ENCODE data around the gene DROSHA.
"Not testable (repeated sequence)": the region's sequence is repeated elsewhere in the genome, so short reads cannot be mapped to it uniquely, and the experiment has no call there.

The DROSHA gene

DNA sequence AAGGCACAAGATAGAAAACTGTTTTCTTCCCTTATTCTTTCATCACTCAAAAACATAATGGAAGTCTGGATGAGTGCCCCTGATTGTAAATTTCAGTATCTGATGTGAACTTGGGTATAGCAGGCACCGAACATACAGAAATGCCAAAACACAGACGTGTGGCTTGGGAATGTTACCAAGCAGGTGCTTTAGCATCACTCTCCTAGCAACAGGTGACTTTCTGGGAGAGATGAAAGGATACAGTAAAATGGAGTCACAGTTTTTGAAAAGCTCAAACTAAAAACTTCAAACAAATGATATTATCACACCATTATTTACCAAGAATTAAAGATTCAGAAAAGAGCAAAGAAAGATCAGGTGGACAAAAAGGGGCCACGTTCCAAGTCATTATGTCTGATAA, 130.2 kb downstream of the DROSHA start:
- Histone ChIP-seq H3K4me3 (ENCODE audit: insufficient read depth in 1 of 2, low read depth in 1 of 2, low read length in 2 of 2) (no peak overlapping the region), H3K79me1 (replicated peaks; ENCODE audit: low read length, poor library complexity, severe bottlenecking) (peaks cover 4% of the 10 kb centered on the region), H4K91ac (ENCODE audit: low read length) (no peak overlapping the region), H2AFZ (ENCODE audit: low read depth, low read length) (no peak overlapping the region), H4K8ac (ENCODE audit: low read length) (no peak overlapping the region), H3K36me3 (ENCODE audit: control insufficient read depth in 1 of 2, insufficient read depth in 2 of 2, low read depth in 1 of 2, low read length in 2 of 2) (peaks cover 9 to 44% of the 10 kb centered on the region in 2 experiments), H3K27ac (ENCODE audit: low read length, poor library complexity, severe bottlenecking) (no peak overlapping the region), H3K9ac (ENCODE audit: low read length) (no peak overlapping the region), H3K27me3 (ENCODE audit: control insufficient read depth in 1 of 2, insufficient read depth in 1 of 2, low read length in 2 of 2) (no peaks in the 10 kb centered on the region), H3K9me3 (ENCODE audit: control insufficient read depth, low read length) (no peaks in the 10 kb centered on the region), H3K23ac (ENCODE audit: low read length in 2 of 2) (no peak overlapping the region), H2AK5ac (ENCODE audit: low read length, severe bottlenecking) (no peak overlapping the region), H2BK12ac (ENCODE audit: low read length in 2 of 2) (no peak overlapping the region), H3K4me1 (ENCODE audit: control insufficient read depth, insufficient read depth, low read depth, low read length) (no peaks in the 10 kb centered on the region), H3K14ac (ENCODE audit: low read length in 2 of 2) (no peak overlapping the region), H2BK120ac (ENCODE audit: low read depth, low read length) (no peak overlapping the region), H3K4me2 (ENCODE audit: low read length, poor library complexity, severe bottlenecking) (no peak overlapping the region), H3K4ac (ENCODE audit: low read depth in 1 of 2, low read length in 2 of 2) (no peak overlapping the region), H2BK5ac (ENCODE audit: low read depth, low read length, poor library complexity, severe bottlenecking) (no peak overlapping the region), H2BK15ac (ENCODE audit: low read depth, poor library complexity, severe bottlenecking) (no peak overlapping the region), H3K18ac (ENCODE audit: low read depth in 1 of 2, low read length in 2 of 2) (no peak overlapping the region)
- 79% methylated on average over 3 of the region's 3 CpGs for WGBS
- DNase-seq, result no peak

DNA sequence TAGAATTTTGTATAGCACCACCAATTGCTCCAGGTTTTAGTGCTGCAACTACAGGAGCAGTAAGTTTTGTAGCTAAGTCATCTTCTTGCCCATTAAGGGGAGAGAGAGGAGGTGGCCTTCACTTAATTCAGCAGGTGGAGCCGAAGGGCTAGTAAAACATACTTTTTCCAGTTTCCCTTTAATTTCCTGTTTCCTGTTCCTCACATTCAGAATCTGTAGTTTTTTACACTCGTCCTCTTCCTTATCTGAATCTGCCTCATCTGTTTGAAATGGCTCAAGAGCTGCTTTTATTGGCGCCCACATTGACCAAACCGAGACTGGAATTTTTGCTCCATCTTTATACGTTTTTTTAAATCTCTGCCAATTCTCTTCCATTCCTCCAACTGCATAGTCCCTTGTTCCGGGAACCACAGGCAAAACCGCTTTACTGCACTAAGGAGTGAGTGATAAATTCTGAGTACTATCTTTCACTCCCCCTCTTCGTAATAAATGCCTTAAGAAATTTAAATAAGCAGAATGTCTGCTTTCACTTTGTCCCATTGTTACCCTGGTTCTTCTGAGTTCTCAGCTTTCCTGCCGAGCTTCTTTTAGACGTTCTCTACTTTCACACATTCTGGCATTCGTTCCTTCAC, 133.9 kb downstream of the DROSHA start:
- 91% methylated on average over 10 of the region's 11 CpGs for WGBS
- H2AFZ ChIP-seq (ENCODE audit: low read depth, low read length), result no peak overlapping the region
- H3K4ac ChIP-seq (ENCODE audit: low read depth in 1 of 2, low read length in 2 of 2), result no peak overlapping the region
- no peak overlapping the region for H3K4me3 ChIP-seq (ENCODE audit: insufficient read depth in 1 of 2, low read depth in 1 of 2, low read length in 2 of 2)
- H3K18ac ChIP-seq (ENCODE audit: low read depth in 1 of 2, low read length in 2 of 2), result no peak overlapping the region
- H2BK12ac ChIP-seq (ENCODE audit: low read length in 2 of 2), result no peak overlapping the region
- H3K23ac ChIP-seq (ENCODE audit: low read length in 2 of 2), result no peak overlapping the region
- H2AK5ac ChIP-seq (ENCODE audit: low read length, severe bottlenecking), result no peak overlapping the region
- no peak overlapping the region for H2BK120ac ChIP-seq (ENCODE audit: low read depth, low read length)
- H3K9me3 ChIP-seq (ENCODE audit: control insufficient read depth, low read length), result no peaks in the 10 kb centered on the region
- H3K27me3 ChIP-seq (ENCODE audit: control insufficient read depth in 1 of 2, insufficient read depth in 1 of 2, low read length in 2 of 2), result no peaks in the 10 kb centered on the region
- DNase-seq, result no peak
- no peak overlapping the region for H3K27ac ChIP-seq (ENCODE audit: low read length, poor library complexity, severe bottlenecking)
- H4K8ac ChIP-seq (ENCODE audit: low read length), result no peak overlapping the region
- H4K91ac ChIP-seq (ENCODE audit: low read length), result no peak overlapping the region
- H2BK15ac ChIP-seq (ENCODE audit: low read depth, poor library complexity, severe bottlenecking), result no peak overlapping the region
- no peak overlapping the region for H3K9ac ChIP-seq (ENCODE audit: low read length)
- no peak overlapping the region for H3K14ac ChIP-seq (ENCODE audit: low read length in 2 of 2)
- no peak overlapping the region for H3K4me2 ChIP-seq (ENCODE audit: low read length, poor library complexity, severe bottlenecking)
- H3K79me1 ChIP-seq (replicated peaks; ENCODE audit: low read length, poor library complexity, severe bottlenecking), result no peaks in the 10 kb centered on the region
- H2BK5ac ChIP-seq (ENCODE audit: low read depth, low read length, poor library complexity, severe bottlenecking), result no peak overlapping the region
- H3K4me1 ChIP-seq (ENCODE audit: control insufficient read depth, insufficient read depth, low read depth, low read length), result no peaks in the 10 kb centered on the region
- H3K36me3 ChIP-seq (ENCODE audit: control insufficient read depth in 1 of 2, insufficient read depth in 2 of 2, low read depth in 1 of 2, low read length in 2 of 2), result peaks cover 0 to 18% of the 10 kb centered on the region in 2 experiments

DNA sequence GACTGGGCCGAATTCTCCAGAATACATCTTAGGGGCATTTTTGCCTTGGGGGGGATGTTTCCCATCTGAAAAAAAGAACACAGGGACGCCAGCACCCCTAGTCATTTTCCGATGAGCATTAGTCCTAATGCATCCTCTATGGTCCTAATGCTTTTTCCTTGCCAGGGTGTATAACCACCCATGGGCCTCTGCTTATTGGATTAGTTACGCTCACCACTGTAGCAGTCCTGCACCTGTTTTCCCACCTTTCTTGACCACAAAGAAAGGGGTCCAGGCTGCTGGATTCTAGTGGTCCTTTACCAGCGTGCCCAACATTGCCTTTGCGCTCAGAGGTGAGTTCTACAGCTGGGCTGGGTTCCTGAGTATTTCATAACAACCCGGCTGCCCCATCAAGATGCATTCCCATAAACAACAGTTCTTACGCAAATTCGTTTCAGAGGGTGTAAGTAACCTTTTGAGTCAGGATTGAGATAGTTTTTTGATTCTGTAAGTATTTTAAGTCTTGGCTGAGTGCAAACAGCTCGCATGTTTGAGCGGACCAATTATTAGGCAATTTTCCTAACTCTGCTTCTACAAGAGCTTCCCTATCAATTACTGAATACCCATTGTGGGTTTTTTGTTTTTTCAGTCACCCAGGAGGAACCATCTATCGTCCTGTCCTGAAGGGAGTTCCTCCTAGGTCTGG, 135.1 kb downstream of the DROSHA start:
- H3K18ac ChIP-seq (ENCODE audit: low read depth in 1 of 2, low read length in 2 of 2), result no peak overlapping the region
- WGBS, result 90% methylated on average over 9 of the region's 12 CpGs
- no peak overlapping the region for H4K91ac ChIP-seq (ENCODE audit: low read length)
- H2AFZ ChIP-seq (ENCODE audit: low read depth, low read length), result no peak overlapping the region
- no peaks in the 10 kb centered on the region for H3K9me3 ChIP-seq (ENCODE audit: control insufficient read depth, low read length)
- no peak overlapping the region for H2BK120ac ChIP-seq (ENCODE audit: low read depth, low read length)
- H3K4ac ChIP-seq (ENCODE audit: low read depth in 1 of 2, low read length in 2 of 2), result no peak overlapping the region
- no peaks in the 10 kb centered on the region for H3K4me1 ChIP-seq (ENCODE audit: control insufficient read depth, insufficient read depth, low read depth, low read length)
- H2BK5ac ChIP-seq (ENCODE audit: low read depth, low read length, poor library complexity, severe bottlenecking), result no peak overlapping the region
- no peak overlapping the region for H4K8ac ChIP-seq (ENCODE audit: low read length)
- no peak overlapping the region for H3K27ac ChIP-seq (ENCODE audit: low read length, poor library complexity, severe bottlenecking)
- H3K9ac ChIP-seq (ENCODE audit: low read length), result no peak overlapping the region
- no peaks in the 10 kb centered on the region for H3K27me3 ChIP-seq (ENCODE audit: control insufficient read depth in 1 of 2, insufficient read depth in 1 of 2, low read length in 2 of 2)
- no peak overlapping the region for H2BK15ac ChIP-seq (ENCODE audit: low read depth, poor library complexity, severe bottlenecking)
- H3K4me2 ChIP-seq (ENCODE audit: low read length, poor library complexity, severe bottlenecking), result no peak overlapping the region
- H3K36me3 ChIP-seq (ENCODE audit: control insufficient read depth in 1 of 2, insufficient read depth in 2 of 2, low read depth in 1 of 2, low read length in 2 of 2), result peaks cover 0 to 14% of the 10 kb centered on the region in 2 experiments
- H2BK12ac ChIP-seq (ENCODE audit: low read length in 2 of 2), result no peak overlapping the region
- H3K14ac ChIP-seq (ENCODE audit: low read length in 2 of 2), result no peak overlapping the region
- H3K4me3 ChIP-seq (ENCODE audit: insufficient read depth in 1 of 2, low read depth in 1 of 2, low read length in 2 of 2), result no peak overlapping the region
- DNase-seq, result no peak
- H3K79me1 ChIP-seq (replicated peaks; ENCODE audit: low read length, poor library complexity, severe bottlenecking), result no peaks in the 10 kb centered on the region
- H2AK5ac ChIP-seq (ENCODE audit: low read length, severe bottlenecking), result no peak overlapping the region
- no peak overlapping the region for H3K23ac ChIP-seq (ENCODE audit: low read length in 2 of 2)

DNA sequence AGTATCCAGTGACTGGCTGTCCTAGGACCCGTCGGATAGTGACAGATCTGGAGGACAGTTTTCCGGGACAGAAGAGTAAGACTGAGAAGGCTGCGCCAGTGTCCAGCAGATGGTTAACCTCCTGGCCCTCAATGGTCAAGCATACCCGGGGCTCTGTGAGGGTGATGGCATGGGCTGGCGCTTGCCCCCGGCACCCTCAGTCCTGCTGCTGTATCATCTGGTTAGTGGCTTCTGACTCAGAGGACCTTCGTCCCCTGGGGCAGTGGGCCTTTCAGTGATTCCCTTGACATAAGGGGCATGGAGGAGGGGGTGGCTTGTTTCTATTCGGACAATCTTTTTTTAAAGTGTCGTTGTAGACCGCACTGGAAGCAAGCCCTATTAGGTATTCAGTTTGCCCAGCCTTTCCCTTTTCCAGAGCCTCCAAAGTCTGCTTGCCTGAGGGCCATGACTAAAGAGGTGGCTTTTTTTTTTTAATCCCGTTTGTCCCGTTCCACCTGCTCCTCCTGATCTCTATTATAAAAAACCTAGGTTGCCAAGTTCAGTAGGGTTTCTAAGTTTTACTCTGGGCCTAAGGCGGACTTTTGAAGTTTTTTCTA, 136.3 kb downstream of the DROSHA start:
- not testable (repeated sequence) for H3K27ac ChIP-seq (ENCODE audit: low read length, poor library complexity, severe bottlenecking); H4K8ac ChIP-seq (ENCODE audit: low read length); DNase-seq; H2AFZ ChIP-seq (ENCODE audit: low read depth, low read length); H3K4me2 ChIP-seq (ENCODE audit: low read length, poor library complexity, severe bottlenecking); H2AK5ac ChIP-seq (ENCODE audit: low read length, severe bottlenecking); H2BK120ac ChIP-seq (ENCODE audit: low read depth, low read length); H3K18ac ChIP-seq (ENCODE audit: low read depth in 1 of 2, low read length in 2 of 2); H3K4ac ChIP-seq (ENCODE audit: low read depth in 1 of 2, low read length in 2 of 2); H3K9ac ChIP-seq (ENCODE audit: low read length); H2BK12ac ChIP-seq (ENCODE audit: low read length in 2 of 2); H2BK5ac ChIP-seq (ENCODE audit: low read depth, low read length, poor library complexity, severe bottlenecking); H3K4me1 ChIP-seq (ENCODE audit: control insufficient read depth, insufficient read depth, low read depth, low read length); H3K14ac ChIP-seq (ENCODE audit: low read length in 2 of 2); H3K9me3 ChIP-seq (ENCODE audit: control insufficient read depth, low read length); H4K91ac ChIP-seq (ENCODE audit: low read length); H3K23ac ChIP-seq (ENCODE audit: low read length in 2 of 2); H3K36me3 ChIP-seq (ENCODE audit: control insufficient read depth in 1 of 2, insufficient read depth in 2 of 2, low read depth in 1 of 2, low read length in 2 of 2); H2BK15ac ChIP-seq (ENCODE audit: low read depth, poor library complexity, severe bottlenecking); H3K79me1 ChIP-seq (replicated peaks; ENCODE audit: low read length, poor library complexity, severe bottlenecking); H3K27me3 ChIP-seq (ENCODE audit: control insufficient read depth in 1 of 2, insufficient read depth in 1 of 2, low read length in 2 of 2); H3K4me3 ChIP-seq (ENCODE audit: insufficient read depth in 1 of 2, low read depth in 1 of 2, low read length in 2 of 2)
- 95% methylated on average over 13 of the region's 14 CpGs for WGBS

Measured in mesenchymal stem cell (in vitro differentiated cells and primary cell).